GM12878 (cell line): ENCODE measurements around the gene MYL6B. TPM values are rescaled to one million over a fixed set of nuclear protein-coding genes. Genes with fewer than 3 reads are reported as not detected.

Experiments used
- ASH2L ChIP-seq: fragments of 300-600, 200-600 bp; sonication (generic); IDR thresholded peaks from 2 replicates; pipeline ENCODE4 v1.6.1; 2017; ENCODE audit warnings: low read depth, mild to moderate bottlenecking, borderline replicate concordance
- BACH1 ChIP-seq: fragments of 450-650 bp; IDR thresholded peaks from 2 replicates; pipeline ENCODE4 v1.6.1; 2017; ENCODE audit warnings: mild to moderate bottlenecking, borderline replicate concordance
- CEBPB ChIP-seq, 2 experiments: fragments of 150-350 bp in 1 of 2; IDR thresholded peaks; 2 replicates each; pipeline ENCODE4 v1.6.1; 2012 to 2014; ENCODE audit warnings: low read depth in 2 of 2, low read length in 2 of 2, borderline replicate concordance in 1 of 2, inconsistent platforms in 1 of 2
- CHD2 ChIP-seq: IDR thresholded peaks from 2 replicates; pipeline ENCODE4 v1.6.1; 2011; ENCODE audit warnings: low read depth, low read length, improper control_type of control experiment, borderline replicate concordance
- CREM ChIP-seq: IDR thresholded peaks from 2 replicates; pipeline ENCODE4 v1.6.1; 2014; ENCODE audit warnings: antibody characterized with exemption, low read depth
- IKZF1 ChIP-seq: fragments of 450-650 bp; conservative IDR thresholded peaks from 2 replicates; pipeline ENCODE4 v1.6.1; 2017; ENCODE audit warnings: antibody characterized with exemption, mild to moderate bottlenecking
- JUND ChIP-seq: IDR thresholded peaks from 2 replicates; pipeline ENCODE4 v1.6.1; 2012; ENCODE audit warnings: low read depth, mild to moderate bottlenecking, low read length, improper control_type of control experiment, moderate library complexity
- MTA2 ChIP-seq: fragments of 450-650 bp; IDR thresholded peaks from 2 replicates; pipeline ENCODE4 v1.6.1; 2016; ENCODE audit warnings: low read depth, mild to moderate bottlenecking, moderate library complexity
- MYB ChIP-seq: fragments of 150-350 bp; IDR thresholded peaks from 2 replicates; pipeline ENCODE4 v1.6.1; 2014; ENCODE audit warnings: mild to moderate bottlenecking, low read depth, low read length, borderline replicate concordance
- NR2F1 ChIP-seq: fragments of 450-650 bp; conservative IDR thresholded peaks from 2 replicates; pipeline ENCODE4 v1.6.1; 2017; ENCODE audit warnings: mild to moderate bottlenecking
- PAX8 ChIP-seq: fragments of 450-650 bp; IDR thresholded peaks from 2 replicates; pipeline ENCODE4 v1.6.1; 2017; ENCODE audit warnings: mild to moderate bottlenecking, moderate library complexity
- POLR2AphosphoS2 ChIP-seq: IDR thresholded peaks from 2 replicates; pipeline ENCODE4 v1.6.1; 2011; ENCODE audit warnings: low read depth, mild to moderate bottlenecking, low read length, improper control_type of control experiment, moderate library complexity
- RFX5 ChIP-seq: IDR thresholded peaks from 2 replicates; pipeline ENCODE4 v1.6.1; 2011; ENCODE audit warnings: low read depth, low read length, improper control_type of control experiment
- SIN3A ChIP-seq: IDR thresholded peaks from 2 replicates; pipeline ENCODE4 v1.6.1; 2012; ENCODE audit warnings: low read depth, low read length, improper control_type of control experiment
- ZBED1 ChIP-seq: IDR thresholded peaks from 2 replicates; pipeline ENCODE4 v1.6.1; 2016; ENCODE audit warnings: borderline replicate concordance
- polyA plus RNA-seq, 11 experiments: library from polyadenylated mRNA; depleted of rRNA in 4 of 11; unstranded in 6 of 11; stranded (reverse) in 5 of 11; fragments of >200 nt; fragmentation: Nextera tagmentation in 4 of 11; fragmentation: Illumina TruSeq in 1 of 11; extraction: Ambion mirVana in 4 of 11; extraction: Trizol in 1 of 11; gene quantifications; 1 replicate in 1 of 11; 2 replicates in 10 of 11; pipeline versions ENCODE4 v1.2.1 to v1.2.3, GENCODE V29; 2011 to 2016; ENCODE audit warnings: inconsistent platforms in 2 of 11, missing spikeins in 2 of 11, low read depth in 1 of 11
- total RNA-seq, 4 experiments: library from RNA; depleted of rRNA in 3 of 4; stranded (reverse); fragments of >200 nt in 3 of 4; fragmentation: Illumina TruSeq in 1 of 4; extraction: Trizol in 1 of 4; gene quantifications; 2 replicates each; pipeline versions ENCODE4 v1.2.1 to v1.2.3, GENCODE V29; 2013 to 2021
- TF ChIP-seq, protein P1 (sequence below): fragments of 450-650 bp; IDR thresholded peaks from 2 replicates; pipeline ENCODE4 v1.6.1; 2018; ENCODE audit warnings: mild to moderate bottlenecking, low read depth, moderate library complexity; ENCODE audit not compliant: partially characterized antibody
- TF ChIP-seq, protein P2 (sequence below), 3 experiments: IDR thresholded peaks in 2 of 3; conservative IDR thresholded peaks in 1 of 3; 2 replicates each; pipeline ENCODE4 v1.5.1; 2011; ENCODE audit warnings: low read depth in 3 of 3, low read length in 3 of 3, mild to moderate bottlenecking in 3 of 3, control low read depth in 2 of 3, moderate library complexity in 2 of 3, inconsistent platforms in 1 of 3, mixed read lengths in 1 of 3; ENCODE audit not compliant: control insufficient read depth in 2 of 3, insufficient read depth in 1 of 3; ENCODE audit errors: extremely low read depth in 1 of 3
- TF ChIP-seq, protein P3 (sequence below): IDR thresholded peaks from 2 replicates; pipeline ENCODE4 v1.6.1; 2011; ENCODE audit warnings: borderline replicate concordance, low read depth, mild to moderate bottlenecking, moderate library complexity, low read length; ENCODE audit not compliant: insufficient read depth, poor library complexity, severe bottlenecking

Gene MYL6B
- total and polyA plus RNA-seq, 10 of the 15 experiments (the other 5 are each of a cell fraction or from before 2014, with no cell fraction given), result 75.5 to 153 (median 114) TPM

DNA sequence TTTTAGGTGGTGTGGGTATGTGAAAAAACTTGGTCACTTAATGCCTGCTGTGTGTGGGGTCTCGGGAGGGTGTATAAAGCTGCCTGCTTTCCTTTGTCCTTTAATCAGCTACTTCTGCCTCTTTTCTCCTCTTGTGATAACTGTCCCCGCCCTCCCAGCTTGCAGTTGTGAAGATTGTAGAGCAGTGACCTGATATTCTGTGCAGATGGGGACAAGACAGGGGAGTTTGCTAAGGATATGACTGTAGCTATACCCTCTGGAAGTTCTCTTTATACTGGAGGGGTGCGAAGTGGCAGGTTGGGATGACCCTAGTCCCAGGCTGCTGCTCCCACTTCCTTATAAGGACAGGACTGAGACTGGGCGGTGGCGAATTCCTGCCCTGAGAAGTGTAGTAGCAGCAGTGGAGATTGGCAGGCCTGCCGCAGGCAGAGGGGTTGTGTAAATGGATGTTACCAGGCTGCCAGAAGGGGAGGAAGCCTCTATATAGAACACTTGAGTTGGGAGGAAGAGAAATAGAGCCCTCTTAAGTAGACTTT is 6.6 kb downstream of the MYL6B start (continued):
- TF ChIP-seq SIN3A, result no peak
- no peak for TF ChIP-seq PAX8
- TF ChIP-seq, protein P1, sequence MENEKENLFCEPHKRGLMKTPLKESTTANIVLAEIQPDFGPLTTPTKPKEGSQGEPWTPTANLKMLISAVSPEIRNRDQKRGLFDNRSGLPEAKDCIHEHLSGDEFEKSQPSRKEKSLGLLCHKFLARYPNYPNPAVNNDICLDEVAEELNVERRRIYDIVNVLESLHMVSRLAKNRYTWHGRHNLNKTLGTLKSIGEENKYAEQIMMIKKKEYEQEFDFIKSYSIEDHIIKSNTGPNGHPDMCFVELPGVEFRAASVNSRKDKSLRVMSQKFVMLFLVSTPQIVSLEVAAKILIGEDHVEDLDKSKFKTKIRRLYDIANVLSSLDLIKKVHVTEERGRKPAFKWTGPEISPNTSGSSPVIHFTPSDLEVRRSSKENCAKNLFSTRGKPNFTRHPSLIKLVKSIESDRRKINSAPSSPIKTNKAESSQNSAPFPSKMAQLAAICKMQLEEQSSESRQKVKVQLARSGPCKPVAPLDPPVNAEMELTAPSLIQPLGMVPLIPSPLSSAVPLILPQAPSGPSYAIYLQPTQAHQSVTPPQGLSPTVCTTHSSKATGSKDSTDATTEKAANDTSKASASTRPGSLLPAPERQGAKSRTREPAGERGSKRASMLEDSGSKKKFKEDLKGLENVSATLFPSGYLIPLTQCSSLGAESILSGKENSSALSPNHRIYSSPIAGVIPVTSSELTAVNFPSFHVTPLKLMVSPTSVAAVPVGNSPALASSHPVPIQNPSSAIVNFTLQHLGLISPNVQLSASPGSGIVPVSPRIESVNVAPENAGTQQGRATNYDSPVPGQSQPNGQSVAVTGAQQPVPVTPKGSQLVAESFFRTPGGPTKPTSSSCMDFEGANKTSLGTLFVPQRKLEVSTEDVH, result no peak
- TF ChIP-seq, protein P2, sequence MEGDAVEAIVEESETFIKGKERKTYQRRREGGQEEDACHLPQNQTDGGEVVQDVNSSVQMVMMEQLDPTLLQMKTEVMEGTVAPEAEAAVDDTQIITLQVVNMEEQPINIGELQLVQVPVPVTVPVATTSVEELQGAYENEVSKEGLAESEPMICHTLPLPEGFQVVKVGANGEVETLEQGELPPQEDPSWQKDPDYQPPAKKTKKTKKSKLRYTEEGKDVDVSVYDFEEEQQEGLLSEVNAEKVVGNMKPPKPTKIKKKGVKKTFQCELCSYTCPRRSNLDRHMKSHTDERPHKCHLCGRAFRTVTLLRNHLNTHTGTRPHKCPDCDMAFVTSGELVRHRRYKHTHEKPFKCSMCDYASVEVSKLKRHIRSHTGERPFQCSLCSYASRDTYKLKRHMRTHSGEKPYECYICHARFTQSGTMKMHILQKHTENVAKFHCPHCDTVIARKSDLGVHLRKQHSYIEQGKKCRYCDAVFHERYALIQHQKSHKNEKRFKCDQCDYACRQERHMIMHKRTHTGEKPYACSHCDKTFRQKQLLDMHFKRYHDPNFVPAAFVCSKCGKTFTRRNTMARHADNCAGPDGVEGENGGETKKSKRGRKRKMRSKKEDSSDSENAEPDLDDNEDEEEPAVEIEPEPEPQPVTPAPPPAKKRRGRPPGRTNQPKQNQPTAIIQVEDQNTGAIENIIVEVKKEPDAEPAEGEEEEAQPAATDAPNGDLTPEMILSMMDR (IDR thresholded peaks at IDR 0.05 in 2 of 3, conservative IDR thresholded peaks at IDR 0.05 in 1 of 3; ENCODE audit: control insufficient read depth in 2 of 3, extremely low read depth in 1 of 3, insufficient read depth in 1 of 3, low read depth in 3 of 3, low read length in 3 of 3), result no peak
- TF ChIP-seq POLR2AphosphoS2, result peak; percentile 34; the same call in 1 of the 2 replicates
- TF ChIP-seq CREM, result no peak
- no peak for TF ChIP-seq MYB
- TF ChIP-seq NR2F1, result no peak
- no peak for TF ChIP-seq JUND
- no peak for TF ChIP-seq CEBPB (IDR thresholded peaks at IDR 0.05; ENCODE audit: borderline replicate concordance in 1 of 2, low read depth in 2 of 2, low read length in 2 of 2)
- peak; percentile 26; the same call in 1 of the 2 replicates for TF ChIP-seq ZBED1
- no peak for TF ChIP-seq RFX5
- TF ChIP-seq, protein P3, sequence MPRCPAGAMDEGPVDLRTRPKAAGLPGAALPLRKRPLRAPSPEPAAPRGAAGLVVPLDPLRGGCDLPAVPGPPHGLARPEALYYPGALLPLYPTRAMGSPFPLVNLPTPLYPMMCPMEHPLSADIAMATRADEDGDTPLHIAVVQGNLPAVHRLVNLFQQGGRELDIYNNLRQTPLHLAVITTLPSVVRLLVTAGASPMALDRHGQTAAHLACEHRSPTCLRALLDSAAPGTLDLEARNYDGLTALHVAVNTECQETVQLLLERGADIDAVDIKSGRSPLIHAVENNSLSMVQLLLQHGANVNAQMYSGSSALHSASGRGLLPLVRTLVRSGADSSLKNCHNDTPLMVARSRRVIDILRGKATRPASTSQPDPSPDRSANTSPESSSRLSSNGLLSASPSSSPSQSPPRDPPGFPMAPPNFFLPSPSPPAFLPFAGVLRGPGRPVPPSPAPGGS, result no peak
- no peak for TF ChIP-seq CHD2
- no peak for TF ChIP-seq BACH1
- TF ChIP-seq ASH2L, result no peak
- TF ChIP-seq IKZF1, result no peak
- TF ChIP-seq MTA2, result no peak
